CD4-positive, CD25-positive, alpha-beta regulatory T cell (primary cell): ENCODE measurements around the gene FBXL7. TPM values are rescaled to one million over a fixed set of nuclear protein-coding genes. Genes with fewer than 3 reads are reported as not detected.

Experiments used
- ATAC-seq, 2 donors: fragments of 150-1000 bp; cut with Tn5 transposase; one replicate each; pipeline ENCODE4 v1.10.0; 2021; ENCODE audit warnings: low read depth in 2 of 2, moderate number of reproducible peaks in 2 of 2, moderate library complexity in 1 of 2
- DNase-seq, 3 donors: peaks; one replicate each; pipeline versions ENCODE4 v3.0.0 to v3.0.0-alpha.2; 2012 to 2022; ENCODE audit warnings: mixed read lengths in 1 of 3
- H3K27ac ChIP-seq: one replicate; pipeline ENCODE4 v1.7.0; 2013; ENCODE audit warnings: mild to moderate bottlenecking, low read length; ENCODE audit not compliant: insufficient read depth, poor library complexity, severe bottlenecking
- H3K27me3 ChIP-seq: one replicate; pipeline ENCODE4 v1.7.0; 2013; ENCODE audit warnings: low read length; ENCODE audit not compliant: control insufficient read depth, insufficient read depth
- H3K36me3 ChIP-seq: one replicate; pipeline ENCODE4 v1.7.0; 2013; ENCODE audit warnings: mild to moderate bottlenecking, low read length, moderate library complexity; ENCODE audit not compliant: control insufficient read depth, insufficient read depth
- H3K4me1 ChIP-seq: 2 replicates; pipeline ENCODE4 v1.7.0; 2013; ENCODE audit warnings: mild to moderate bottlenecking, low read length; ENCODE audit not compliant: insufficient read depth, control insufficient read depth, poor library complexity, severe bottlenecking
- H3K4me3 ChIP-seq: one replicate; pipeline ENCODE4 v1.7.0; 2013; ENCODE audit warnings: low read depth, mild to moderate bottlenecking, low read length, moderate library complexity
- H3K9me3 ChIP-seq, 2 experiments: 1 replicate in 1 of 2; 2 replicates in 1 of 2; pipeline ENCODE4 v1.7.0; 2013; ENCODE audit warnings: low read length in 2 of 2, mild to moderate bottlenecking in 1 of 2, moderate library complexity in 1 of 2; ENCODE audit not compliant: control insufficient read depth in 2 of 2
- H3K27ac Mint-ChIP-seq, 3 donors: one replicate each; pipeline ENCODE4 v1.8.0; 2020 to 2022; ENCODE audit warnings: mild to moderate bottlenecking in 3 of 3, mixed read lengths in 3 of 3, moderate library complexity in 2 of 3
- H3K27me3 Mint-ChIP-seq: one replicate; pipeline ENCODE4 v1.8.0; 2022; ENCODE audit warnings: mild to moderate bottlenecking, mixed read lengths
- H3K36me3 Mint-ChIP-seq: one replicate; pipeline ENCODE4 v1.8.0; 2020; ENCODE audit warnings: mixed read lengths
- H3K4me1 Mint-ChIP-seq, 4 donors: one replicate each; pipeline ENCODE4 v1.8.0; 2020 to 2022; ENCODE audit warnings: mixed read lengths in 4 of 4, mild to moderate bottlenecking in 1 of 4
- H3K4me3 Mint-ChIP-seq, 4 donors: one replicate each; pipeline ENCODE4 v1.8.0; 2020 to 2022; ENCODE audit warnings: mild to moderate bottlenecking in 4 of 4, mixed read lengths in 4 of 4, moderate library complexity in 3 of 4
- H3K9me3 Mint-ChIP-seq, 7 donors: one replicate each; pipeline ENCODE4 v1.8.0; 2020 to 2022; ENCODE audit warnings: mixed read lengths in 7 of 7, mild to moderate bottlenecking in 3 of 7, moderate library complexity in 2 of 7
- polyA plus RNA-seq, 4 donors: library from polyadenylated mRNA; unstranded; fragments of 300-500 nt; fragmentation: Illumina TruSeq; gene quantifications; one replicate each; pipeline ENCODE4 v1.2.3, GENCODE V29; 2021
- total RNA-seq: library from RNA; stranded (reverse); gene quantifications from one replicate; pipeline ENCODE4 v1.2.3, GENCODE V29; 2022

FBXL7 gene
- total and polyA plus RNA-seq, 5 donors from 2014 or later: not detected

GRCh38 chr5:15791859-15792258, 291.9 kb downstream of the FBXL7 start:
- Histone ChIP-seq H3K4me1 (no peaks in the 10 kb centered on the region), H3K27ac (no peak overlapping the region), H3K9me3 (no peaks in the 10 kb centered on the region), H3K36me3 (no peaks in the 10 kb centered on the region), H3K27me3 (no peaks in the 10 kb centered on the region), H3K4me3 (no peak overlapping the region)
- H3K9me3 Mint-ChIP-seq: peaks cover 0 to 9% (median 1%) of the 10 kb centered on the region in 7 donors
- no peak overlapping the region for H3K4me3 Mint-ChIP-seq
- no peak overlapping the region for H3K27ac Mint-ChIP-seq
- H3K27me3 Mint-ChIP-seq: no peaks in the 10 kb centered on the region
- H3K36me3 Mint-ChIP-seq: no peaks in the 10 kb centered on the region
- no peaks in the 10 kb centered on the region for H3K4me1 Mint-ChIP-seq
- ATAC-seq: no peak
- no peak for DNase-seq

GRCh38 chr5:15794052-15794985, 294.3 kb downstream of the FBXL7 start:
- Mint-ChIP-seq H3K27me3 (no peaks in the 10 kb centered on the region), H3K9me3 (peaks cover 0 to 4% (median 0%) of the 10 kb centered on the region in 7 donors), H3K4me1 (no peaks in the 10 kb centered on the region), H3K36me3 (no peaks in the 10 kb centered on the region), H3K27ac (no peak overlapping the region), H3K4me3 (no peak overlapping the region)
- Histone ChIP-seq H3K9me3 (no peaks in the 10 kb centered on the region), H3K4me1 (no peaks in the 10 kb centered on the region), H3K4me3 (no peak overlapping the region), H3K27me3 (no peaks in the 10 kb centered on the region), H3K36me3 (no peaks in the 10 kb centered on the region), H3K27ac (no peak overlapping the region)
- ATAC-seq (no peak), DNase-seq (no peak)

- H3K27me3 ChIP-seq: no peaks in the 10 kb centered on the region
- no peaks in the 10 kb centered on the region for H3K36me3 ChIP-seq
- H3K4me3 ChIP-seq: no peak overlapping the region
- H3K4me1 ChIP-seq: no peaks in the 10 kb centered on the region
- H3K36me3 Mint-ChIP-seq: no peaks in the 10 kb centered on the region
- no peaks in the 10 kb centered on the region for H3K9me3 ChIP-seq
- no peaks in the 10 kb centered on the region for H3K27me3 Mint-ChIP-seq
- no peaks in the 10 kb centered on the region for H3K4me1 Mint-ChIP-seq
- no peak for ATAC-seq
- no peak overlapping the region for H3K4me3 Mint-ChIP-seq
- peaks cover 0 to 4% (median 3%) of the 10 kb centered on the region in 7 donors for H3K9me3 Mint-ChIP-seq
- H3K27ac Mint-ChIP-seq: no peak overlapping the region
- H3K27ac ChIP-seq: no peak overlapping the region
- no peak for DNase-seq
Measured at GRCh38 chr5:15796096-15796495, 296.1 kb downstream of the FBXL7 start.

GRCh38 chr5:15796557-15796956, 296.6 kb downstream of the FBXL7 start:
- ATAC-seq (no peak), DNase-seq (no peak)
- H3K27me3 Mint-ChIP-seq: no peaks in the 10 kb centered on the region
- no peaks in the 10 kb centered on the region for H3K36me3 ChIP-seq
- H3K4me3 ChIP-seq: no peak overlapping the region
- no peaks in the 10 kb centered on the region for H3K4me1 ChIP-seq
- peaks cover 0 to 5% (median 3%) of the 10 kb centered on the region in 7 donors for H3K9me3 Mint-ChIP-seq
- H3K27ac Mint-ChIP-seq: no peak overlapping the region
- no peak overlapping the region for H3K4me3 Mint-ChIP-seq
- no peaks in the 10 kb centered on the region for H3K9me3 ChIP-seq
- H3K27ac ChIP-seq: no peak overlapping the region
- no peaks in the 10 kb centered on the region for H3K27me3 ChIP-seq
- H3K4me1 Mint-ChIP-seq: no peaks in the 10 kb centered on the region
- no peaks in the 10 kb centered on the region for H3K36me3 Mint-ChIP-seq

GRCh38 chr5:15797116-15797515, 297.1 kb downstream of the FBXL7 start:
- no peak overlapping the region for H3K27ac ChIP-seq
- H3K9me3 ChIP-seq: no peaks in the 10 kb centered on the region
- H3K4me3 ChIP-seq: no peak overlapping the region
- Mint-ChIP-seq H3K27me3 (no peaks in the 10 kb centered on the region), H3K4me1 (no peaks in the 10 kb centered on the region), H3K9me3 (peaks cover 0 to 11% (median 4%) of the 10 kb centered on the region in 7 donors), H3K4me3 (no peak overlapping the region), H3K36me3 (no peaks in the 10 kb centered on the region), H3K27ac (no peak overlapping the region)
- DNase-seq (no peak), ATAC-seq (no peak)
- H3K27me3 ChIP-seq: no peaks in the 10 kb centered on the region
- H3K4me1 ChIP-seq: no peaks in the 10 kb centered on the region
- no peaks in the 10 kb centered on the region for H3K36me3 ChIP-seq

- no peaks in the 10 kb centered on the region for H3K27me3 Mint-ChIP-seq
- Histone ChIP-seq H3K36me3 (no peaks in the 10 kb centered on the region), H3K4me1 (no peaks in the 10 kb centered on the region), H3K27me3 (no peaks in the 10 kb centered on the region), H3K27ac (no peak overlapping the region), H3K4me3 (no peak overlapping the region), H3K9me3 (no peaks in the 10 kb centered on the region)
- ATAC-seq (no peak), DNase-seq (no peak)
- peaks cover 0 to 12% (median 4%) of the 10 kb centered on the region in 7 donors for H3K9me3 Mint-ChIP-seq
- no peak overlapping the region for H3K4me3 Mint-ChIP-seq
- H3K27ac Mint-ChIP-seq: no peak overlapping the region
- H3K4me1 Mint-ChIP-seq: no peaks in the 10 kb centered on the region
- no peaks in the 10 kb centered on the region for H3K36me3 Mint-ChIP-seq
Measured at GRCh38 chr5:15798006-15798405, 298.0 kb downstream of the FBXL7 start.

- Histone ChIP-seq H3K36me3 (no peaks in the 10 kb centered on the region), H3K4me1 (no peaks in the 10 kb centered on the region), H3K27ac (no peak overlapping the region), H3K27me3 (no peaks in the 10 kb centered on the region), H3K9me3 (no peaks in the 10 kb centered on the region), H3K4me3 (no peak overlapping the region)
- H3K36me3 Mint-ChIP-seq: no peaks in the 10 kb centered on the region
- H3K4me3 Mint-ChIP-seq: no peak overlapping the region
- ATAC-seq (no peak), DNase-seq (no peak)
- no peaks in the 10 kb centered on the region for H3K27me3 Mint-ChIP-seq
- peaks cover 0 to 8% (median 4%) of the 10 kb centered on the region in 7 donors for H3K9me3 Mint-ChIP-seq
- H3K27ac Mint-ChIP-seq: no peak overlapping the region
- H3K4me1 Mint-ChIP-seq: no peaks in the 10 kb centered on the region
Measured at GRCh38 chr5:15799014-15799413, 299.0 kb downstream of the FBXL7 start.

- Histone ChIP-seq H3K27ac (no peak overlapping the region), H3K27me3 (no peaks in the 10 kb centered on the region), H3K9me3 (no peaks in the 10 kb centered on the region), H3K36me3 (no peaks in the 10 kb centered on the region), H3K4me3 (no peak overlapping the region), H3K4me1 (no peaks in the 10 kb centered on the region)
- DNase-seq: no peak
- H3K36me3 Mint-ChIP-seq: no peaks in the 10 kb centered on the region
- peaks cover 0 to 8% (median 4%) of the 10 kb centered on the region in 7 donors for H3K9me3 Mint-ChIP-seq
- no peak for ATAC-seq
- no peak overlapping the region for H3K4me3 Mint-ChIP-seq
- no peaks in the 10 kb centered on the region for H3K4me1 Mint-ChIP-seq
- no peaks in the 10 kb centered on the region for H3K27me3 Mint-ChIP-seq
- H3K27ac Mint-ChIP-seq: no peak overlapping the region
Measured at GRCh38 chr5:15799612-15800011, 299.6 kb downstream of the FBXL7 start.
